NCI-H524 (cell line): ENCODE measurements around the gene CDH12.

Experiments used
- DNase-seq, 2 experiments: peaks; one replicate each; lab custom pipeline; 2025; lab: John Stamatoyannopoulos, UW

The CDH12 gene

GRCh38 chr5:22764736-22765135 lies 88.4 kb downstream of the CDH12 start:
- no peak for DNase-seq

DNA sequence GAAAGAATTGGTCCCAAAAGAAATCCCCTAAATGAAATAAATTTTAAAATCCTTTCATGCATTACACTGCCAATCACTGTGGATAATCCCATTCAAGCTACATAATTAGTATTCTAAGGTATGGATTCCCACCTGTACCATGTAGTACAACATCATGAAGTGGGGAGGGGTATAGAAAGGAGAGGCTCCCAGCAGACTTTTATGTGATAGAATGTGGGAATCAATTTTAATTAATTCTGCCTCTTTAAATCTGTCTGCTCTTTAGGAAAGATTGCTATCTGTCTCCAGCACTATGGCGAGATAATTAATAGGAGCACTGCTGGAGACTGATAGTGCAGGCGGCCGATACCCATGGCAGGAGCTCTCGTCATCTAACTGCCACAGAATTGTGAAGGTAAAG lies 95.4 kb downstream of the CDH12 start:
- DNase-seq: no peak

- DNase-seq: peak; percentile 98
Observed at GRCh38 chr5:22754155-22754554, 99.0 kb downstream of the CDH12 start.

GRCh38 chr5:22751536-22751935 lies 101.6 kb downstream of the CDH12 start:
- DNase-seq: peak in 1 of 2 experiments; percentile 47

DNA sequence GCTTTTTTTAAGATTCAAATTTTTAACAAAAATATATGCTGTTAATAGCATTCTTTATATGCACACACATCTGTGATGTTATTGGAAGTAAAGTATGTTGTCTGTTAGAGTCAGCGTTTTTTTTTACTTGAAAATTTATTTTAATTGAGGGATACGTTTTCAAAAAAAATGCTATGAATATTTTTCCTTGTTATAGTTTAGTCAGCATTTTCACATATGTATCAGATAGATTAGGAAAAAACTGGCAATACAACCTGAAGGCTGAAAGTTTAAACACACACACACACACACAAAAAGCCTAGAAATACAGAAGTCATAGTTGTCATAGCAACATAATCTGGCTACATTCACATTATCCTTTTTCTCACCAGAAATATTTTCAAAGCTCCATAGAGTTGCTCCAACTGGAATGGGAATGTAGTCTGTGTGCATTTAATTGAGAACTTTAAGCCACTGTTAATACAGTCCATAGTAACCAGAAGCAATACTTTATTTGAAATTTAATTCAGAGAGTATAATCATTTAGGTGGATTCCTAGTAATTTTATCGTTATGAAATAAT lies 116.6 kb downstream of the CDH12 start:
- DNase-seq: no peak

DNA sequence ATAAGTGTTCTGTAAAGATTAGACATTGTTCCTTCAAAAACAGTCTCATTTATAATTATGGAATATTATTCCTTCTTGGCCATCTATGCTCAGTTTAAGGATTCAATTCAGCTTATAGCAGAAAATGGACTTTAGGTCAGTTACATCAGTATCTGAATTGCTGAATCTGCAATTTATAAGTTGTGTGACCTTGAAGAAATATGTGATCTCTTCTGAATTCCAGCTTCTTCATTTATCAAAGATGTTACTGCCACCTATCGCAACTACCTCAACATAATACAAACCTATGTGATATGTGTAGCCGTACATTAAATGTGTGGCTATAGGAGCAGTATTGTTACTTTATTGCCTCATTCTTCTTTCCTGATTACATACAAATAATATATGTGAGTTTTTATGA lies 118.2 kb downstream of the CDH12 start:
- DNase-seq: no peak

- peak in 1 of 2 experiments; percentile 45 for DNase-seq
Observed at GRCh38 chr5:22728610-22729009, 124.5 kb downstream of the CDH12 start.

- no peak for DNase-seq
Observed at GRCh38 chr5:22722491-22722890, 130.7 kb downstream of the CDH12 start.

GRCh38 chr5:22722056-22722455 lies 131.1 kb downstream of the CDH12 start:
- DNase-seq: no peak

DNA sequence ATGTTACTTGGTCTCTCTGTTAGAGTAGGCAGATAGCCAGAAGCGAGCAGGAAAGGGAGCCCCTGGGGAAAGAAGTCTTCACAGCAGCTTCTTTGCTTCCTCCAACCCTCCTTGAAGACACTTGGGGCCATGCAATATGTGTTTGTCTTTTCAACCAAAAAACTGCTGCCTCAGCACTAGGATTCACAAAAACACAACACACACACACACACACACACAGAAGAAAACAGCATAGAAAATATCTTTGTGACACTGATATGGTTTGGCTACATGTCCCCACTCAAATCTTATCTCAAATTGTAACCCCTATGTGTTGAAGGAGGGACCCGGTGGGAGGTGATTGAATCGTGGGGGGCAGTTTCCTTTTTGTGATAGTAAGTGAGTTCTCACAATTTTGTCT lies 133.3 kb downstream of the CDH12 start:
- DNase-seq: no peak

GRCh38 chr5:22710660-22711059 lies 142.5 kb downstream of the CDH12 start:
- DNase-seq: no peak

GRCh38 chr5:22709743-22710142 lies 143.4 kb downstream of the CDH12 start:
- DNase-seq: no peak

DNA sequence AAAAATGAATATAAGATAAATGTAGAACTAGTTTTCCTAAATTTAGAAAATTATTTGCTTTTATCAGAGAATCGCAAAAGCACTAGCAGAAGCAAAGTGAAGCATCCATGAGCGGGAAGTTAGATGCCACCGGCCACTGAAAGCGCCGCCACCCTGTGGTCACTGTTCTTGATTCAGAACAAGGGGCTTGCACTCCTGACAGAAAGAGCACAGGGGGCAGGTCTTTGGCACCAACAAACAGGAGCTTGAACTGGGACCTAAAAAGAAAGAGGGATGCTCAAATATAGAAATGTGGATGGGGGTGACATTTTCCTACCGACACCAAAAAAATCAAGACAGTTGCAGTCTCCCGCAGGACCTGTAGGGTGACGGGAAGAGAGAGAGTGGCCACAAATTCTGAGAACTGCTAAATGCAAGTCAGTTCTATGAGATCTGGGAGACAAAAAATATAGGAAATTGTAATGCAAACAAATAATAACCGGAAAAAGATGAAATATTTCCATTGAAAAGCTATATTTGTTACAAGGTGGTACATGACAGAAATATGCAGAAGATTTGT lies 144.3 kb downstream of the CDH12 start:
- DNase-seq: no peak

- no peak for DNase-seq
Observed at GRCh38 chr5:22706901-22707300, 146.2 kb downstream of the CDH12 start.

- no peak for DNase-seq
Observed at GRCh38 chr5:22699319-22699718, 153.8 kb downstream of the CDH12 start.

DNA sequence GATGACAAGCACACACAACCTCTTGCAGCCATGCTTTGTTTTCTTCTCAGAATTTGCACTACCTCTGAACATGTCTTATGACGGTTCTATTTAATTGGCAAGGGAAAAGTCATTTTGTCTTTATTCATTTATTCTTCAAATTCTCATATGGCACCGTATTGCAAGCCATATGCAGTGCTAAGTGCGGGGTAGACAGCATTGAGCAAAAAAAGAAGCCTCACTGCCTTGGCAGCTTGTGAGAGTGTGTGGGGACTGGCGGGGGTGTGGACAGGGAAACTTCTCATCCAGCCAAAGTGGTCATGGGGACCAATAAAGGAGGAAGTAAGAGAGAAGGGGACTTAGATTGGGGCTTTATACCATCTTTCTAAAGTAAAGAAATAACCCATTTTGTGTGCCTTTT lies 160.0 kb downstream of the CDH12 start:
- DNase-seq: no peak

GRCh38 chr5:22683050-22683449 lies 170.1 kb downstream of the CDH12 start:
- peak in 1 of 2 experiments; percentile 20 for DNase-seq

DNA sequence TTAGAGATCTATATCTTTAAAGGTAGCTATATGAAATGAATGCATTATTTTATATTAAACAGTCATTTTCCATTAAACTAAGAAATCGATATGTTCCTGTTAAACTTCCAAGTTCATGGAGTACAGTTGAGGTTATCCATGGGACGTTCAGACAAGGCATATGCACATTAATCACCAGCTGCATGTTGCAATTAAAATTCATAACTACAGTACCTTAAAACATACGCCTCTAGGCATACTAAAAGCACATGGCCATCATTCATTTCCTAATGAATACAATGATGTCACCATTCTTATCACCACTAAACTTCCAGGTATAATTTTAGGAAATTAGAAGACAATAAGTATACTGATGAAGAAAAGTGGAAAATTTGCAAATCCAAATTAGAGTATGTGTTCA lies 174.3 kb downstream of the CDH12 start:
- no peak for DNase-seq

DNA sequence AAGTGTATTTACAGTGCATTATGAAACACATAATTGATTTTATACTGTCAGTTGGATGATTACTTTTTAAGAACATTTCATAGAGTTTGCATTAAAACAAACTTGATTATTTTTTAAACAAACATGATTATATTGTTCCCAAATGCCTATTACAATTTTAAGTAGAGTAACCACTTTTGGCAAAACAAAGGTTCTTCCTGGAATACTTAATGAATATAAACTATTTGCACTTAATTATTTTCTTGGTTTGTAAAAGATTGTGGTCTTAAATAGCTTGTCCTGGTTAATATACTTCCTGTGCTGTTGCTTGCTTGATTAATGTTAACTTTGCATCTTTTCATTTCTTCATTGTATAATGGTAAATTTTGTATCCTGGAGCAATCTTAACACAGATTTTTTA lies 180.0 kb downstream of the CDH12 start:
- no peak for DNase-seq

DNA sequence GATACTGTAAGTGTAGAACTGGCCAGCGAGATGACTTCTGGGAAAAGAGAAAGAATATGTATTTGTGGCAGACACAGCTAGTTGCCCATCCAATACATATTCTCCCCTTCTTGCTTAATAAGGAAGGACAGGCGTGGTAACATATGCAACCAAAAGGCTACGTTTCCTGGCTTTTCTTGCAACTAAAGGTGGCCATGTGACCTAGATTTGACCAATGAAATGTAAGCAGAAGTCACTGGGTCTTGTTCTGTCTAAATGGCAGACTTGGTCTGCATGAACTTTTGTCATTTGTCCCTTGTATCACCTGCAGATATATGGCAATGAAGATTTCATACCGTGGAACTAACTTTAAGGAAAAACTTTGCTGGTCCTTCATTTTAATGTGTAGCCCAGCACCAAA lies 183.8 kb downstream of the CDH12 start:
- DNase-seq: no peak

GRCh38 chr5:22665801-22666200 lies 187.3 kb downstream of the CDH12 start:
- DNase-seq: no peak

DNA sequence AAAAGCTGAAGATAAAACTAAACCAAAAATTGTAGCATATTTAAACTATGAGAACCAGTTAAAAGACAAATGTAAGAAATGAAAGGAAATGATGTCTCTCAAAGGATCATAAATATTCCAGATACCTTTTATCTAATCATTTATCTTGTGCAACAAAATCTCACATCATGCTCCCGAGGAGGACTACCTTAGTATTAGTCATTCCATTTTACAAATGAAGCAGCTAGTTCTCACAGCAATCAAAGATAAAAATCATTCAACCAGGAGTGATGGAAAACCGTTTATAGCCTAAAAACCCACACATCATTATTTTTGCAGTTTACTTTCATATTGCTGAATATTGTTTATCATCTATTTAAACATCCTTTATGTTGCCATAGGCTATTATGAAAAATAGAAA lies 190.0 kb downstream of the CDH12 start:
- DNase-seq: no peak

DNA sequence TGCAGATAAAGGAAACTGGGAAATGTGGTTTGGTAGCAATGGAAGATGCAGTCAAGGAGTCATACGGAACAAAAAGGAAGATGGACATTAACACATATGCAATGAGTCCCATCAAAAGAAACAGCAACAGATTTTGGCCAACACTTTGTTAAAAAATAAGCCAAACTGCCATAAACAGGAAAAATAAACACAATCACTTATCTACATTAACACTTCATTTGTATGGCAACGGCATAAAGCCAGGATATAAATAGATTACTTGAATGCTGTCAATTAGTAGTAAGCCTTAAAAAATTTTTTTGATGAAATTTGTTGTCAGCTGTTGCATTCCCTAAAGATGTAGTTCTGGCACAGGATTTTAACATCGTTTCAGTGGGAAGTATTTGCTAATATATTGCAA lies 190.8 kb downstream of the CDH12 start:
- DNase-seq: no peak

DNA sequence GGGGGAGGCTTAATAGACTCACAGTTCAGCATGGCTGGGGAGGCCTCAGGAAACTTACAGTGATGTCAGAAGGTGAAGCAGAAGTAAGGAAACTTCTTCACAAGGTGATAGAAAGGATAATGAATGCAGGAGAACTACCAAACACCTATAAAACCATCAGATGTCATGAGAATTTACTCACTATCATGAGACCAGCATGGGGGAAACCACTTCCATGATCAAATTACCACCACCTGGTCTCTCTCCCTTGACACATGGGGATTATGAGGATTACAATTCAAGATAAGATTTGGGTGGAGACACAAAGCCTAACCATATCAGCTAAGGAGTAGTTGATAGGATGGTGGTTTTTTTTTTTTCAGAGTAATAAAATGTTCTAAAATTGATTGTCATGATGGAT lies 201.8 kb downstream of the CDH12 start:
- peak; percentile 88 to 97 for DNase-seq
